Astrocyte (in vitro differentiated cells and primary cell): ENCODE measurements around the gene SMIM7. TPM values are rescaled to one million over a fixed set of nuclear protein-coding genes. Genes with fewer than 3 reads are reported as not detected.

Experiments
- DNase-seq: peaks from one replicate; pipeline ENCODE4 v3.0.0-alpha.2; 2010; ENCODE audit warnings: low read depth
- FAIRE-seq: peaks from 2 replicates; lab custom pipeline; 2011; peaks lifted over from hg19 to GRCh38; lab: Jason Lieb, UNC
- H2AFZ ChIP-seq: 2 replicates; pipeline ENCODE4 v1.6.0; 2012; ENCODE audit warnings: low read depth, low read length, inconsistent platforms
- H3K27ac ChIP-seq: 2 replicates; pipeline ENCODE4 v1.5.1; 2011; ENCODE audit warnings: low read depth, low read length, inconsistent platforms
- H3K27me3 ChIP-seq: 2 replicates; pipeline ENCODE4 v1.6.0; 2011; ENCODE audit warnings: low read length, inconsistent platforms; ENCODE audit not compliant: insufficient read depth
- H3K36me3 ChIP-seq: 2 replicates; pipeline ENCODE4 v1.5.1; 2011; ENCODE audit warnings: low read length, inconsistent platforms; ENCODE audit not compliant: insufficient read depth
- H3K4me1 ChIP-seq: 2 replicates; pipeline ENCODE4 v1.5.1; 2011; ENCODE audit warnings: low read length, inconsistent platforms; ENCODE audit not compliant: insufficient read depth
- H3K4me2 ChIP-seq: 2 replicates; pipeline ENCODE4 v1.6.0; 2012; ENCODE audit warnings: low read length, inconsistent platforms
- H3K4me3 ChIP-seq: 2 replicates; pipeline ENCODE4 v1.5.1; 2011; ENCODE audit warnings: low read depth, mild to moderate bottlenecking, low read length, inconsistent platforms; ENCODE audit not compliant: insufficient read depth
- H3K79me2 ChIP-seq: 2 replicates; pipeline ENCODE4 v1.6.0; 2012; ENCODE audit warnings: mild to moderate bottlenecking, low read length, inconsistent platforms; ENCODE audit not compliant: insufficient read depth
- H3K9ac ChIP-seq: 2 replicates; pipeline ENCODE4 v1.6.0; 2012; ENCODE audit warnings: mild to moderate bottlenecking, low read length, inconsistent platforms
- H3K9me3 ChIP-seq: 2 replicates; pipeline ENCODE4 v1.5.1; 2012; ENCODE audit warnings: low read depth, mild to moderate bottlenecking, low read length, inconsistent platforms; ENCODE audit not compliant: insufficient read depth
- H4K20me1 ChIP-seq: 2 replicates; pipeline ENCODE4 v1.6.0; 2012; ENCODE audit warnings: low read length, inconsistent platforms; ENCODE audit not compliant: insufficient read depth
- H3K27ac Mint-ChIP-seq: one replicate; pipeline ENCODE4 v1.8.0; 2021; ENCODE audit warnings: mild to moderate bottlenecking, mixed read lengths; ENCODE audit not compliant: unreplicated experiment
- H3K27me3 Mint-ChIP-seq: one replicate; pipeline ENCODE4 v1.8.0; 2021; ENCODE audit warnings: low read depth, mixed read lengths; ENCODE audit not compliant: unreplicated experiment
- H3K36me3 Mint-ChIP-seq: one replicate; pipeline ENCODE4 v1.8.0; 2021; ENCODE audit warnings: low read depth, mixed read lengths; ENCODE audit not compliant: unreplicated experiment
- H3K4me1 Mint-ChIP-seq: one replicate; pipeline ENCODE4 v1.8.0; 2021; ENCODE audit warnings: low read depth, mixed read lengths; ENCODE audit not compliant: unreplicated experiment
- H3K4me3 Mint-ChIP-seq: one replicate; pipeline ENCODE4 v1.8.0; 2021; ENCODE audit warnings: mild to moderate bottlenecking, moderate library complexity, mixed read lengths; ENCODE audit not compliant: unreplicated experiment
- H3K9me3 Mint-ChIP-seq: one replicate; pipeline ENCODE4 v1.8.0; 2021; ENCODE audit warnings: mild to moderate bottlenecking, mixed read lengths; ENCODE audit not compliant: unreplicated experiment
- EZH2 ChIP-seq: IDR thresholded peaks from 2 replicates; pipeline ENCODE4 v1.6.1; 2012; ENCODE audit warnings: mild to moderate bottlenecking, low read length, inconsistent platforms; ENCODE audit not compliant: insufficient read depth
- total RNA-seq: library from RNA; stranded (reverse); gene quantifications from 2 replicates; pipeline ENCODE4 v1.2.1, GENCODE V29; 2021
- TF ChIP-seq, protein P1 (sequence below): IDR thresholded peaks from 2 replicates; pipeline ENCODE4 v1.5.1; 2011; ENCODE audit warnings: low read depth, mild to moderate bottlenecking, inconsistent platforms, low read length, moderate library complexity; ENCODE audit not compliant: insufficient read depth

The SMIM7 gene
- total RNA-seq, 1 donor from 2014 or later: 45.3 TPM

- peak overlapping the region; percentile 97 for H3K4me2 ChIP-seq
- peaks cover 3% of the 10 kb centered on the region for H3K9me3 Mint-ChIP-seq
- FAIRE-seq: no peak
- H3K79me2 ChIP-seq: peaks cover 54% of the 10 kb centered on the region
- peaks cover 11% of the 10 kb centered on the region for H3K36me3 Mint-ChIP-seq
- H3K27ac ChIP-seq: peak overlapping the region; percentile 82
- peaks cover 3% of the 10 kb centered on the region for H3K9me3 ChIP-seq
- peaks cover 9% of the 10 kb centered on the region for H3K36me3 ChIP-seq
- peaks cover 10% of the 10 kb centered on the region for H3K4me1 ChIP-seq
- H3K27me3 Mint-ChIP-seq: no peaks in the 10 kb centered on the region
- H3K9ac ChIP-seq: peak overlapping the region; percentile 99
- H3K4me3 Mint-ChIP-seq: peak overlapping the region; percentile 95
- H4K20me1 ChIP-seq: peaks cover 53% of the 10 kb centered on the region
- TF ChIP-seq EZH2: no peak
- H3K27me3 ChIP-seq: no peaks in the 10 kb centered on the region
- peak overlapping the region; percentile 82 for H3K4me3 ChIP-seq
- H2AFZ ChIP-seq: no peak overlapping the region
- H3K27ac Mint-ChIP-seq: peak overlapping the region; percentile 91
- DNase-seq: no peak
- peaks cover 12% of the 10 kb centered on the region for H3K4me1 Mint-ChIP-seq
Measured at GRCh38 chr19:16627193-16627927, 32.6 kb downstream of the SMIM7 start.

DNA sequence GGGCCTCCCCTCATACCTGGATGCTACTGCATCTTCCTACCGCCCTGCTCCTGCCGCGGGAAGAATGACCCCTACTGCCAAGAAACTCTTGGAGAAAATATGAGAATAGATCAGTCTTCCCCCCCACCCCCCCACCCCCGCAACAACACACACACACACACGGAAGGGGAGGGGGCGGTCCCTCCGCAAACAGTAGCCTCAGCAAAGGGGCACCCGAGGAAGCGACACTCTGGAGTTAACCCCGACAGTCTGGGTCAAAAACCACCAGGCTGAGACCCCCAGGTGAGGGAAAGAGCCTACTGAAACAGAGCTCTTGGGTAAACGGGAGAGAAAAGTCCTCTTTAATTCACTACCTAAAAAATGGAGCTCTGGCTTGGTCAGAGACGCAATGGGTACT, 33.1 kb downstream of the SMIM7 start:
- Histone ChIP-seq H2AFZ (no peak overlapping the region), H3K27ac (peak overlapping the region; percentile 82), H4K20me1 (peaks cover 59% of the 10 kb centered on the region), H3K9ac (peak overlapping the region; percentile 99), H3K4me1 (peaks cover 10% of the 10 kb centered on the region), H3K4me3 (peak overlapping the region; percentile 82), H3K9me3 (peaks cover 3% of the 10 kb centered on the region), H3K4me2 (peak overlapping the region; percentile 97), H3K79me2 (peaks cover 60% of the 10 kb centered on the region), H3K27me3 (no peaks in the 10 kb centered on the region), H3K36me3 (peaks cover 9% of the 10 kb centered on the region)
- Mint-ChIP-seq H3K27me3 (no peaks in the 10 kb centered on the region), H3K36me3 (peaks cover 8% of the 10 kb centered on the region), H3K4me1 (peaks cover 13% of the 10 kb centered on the region), H3K27ac (peak overlapping the region; percentile 91), H3K9me3 (no peaks in the 10 kb centered on the region), H3K4me3 (peak overlapping the region; percentile 95)
- TF ChIP-seq, protein P1, sequence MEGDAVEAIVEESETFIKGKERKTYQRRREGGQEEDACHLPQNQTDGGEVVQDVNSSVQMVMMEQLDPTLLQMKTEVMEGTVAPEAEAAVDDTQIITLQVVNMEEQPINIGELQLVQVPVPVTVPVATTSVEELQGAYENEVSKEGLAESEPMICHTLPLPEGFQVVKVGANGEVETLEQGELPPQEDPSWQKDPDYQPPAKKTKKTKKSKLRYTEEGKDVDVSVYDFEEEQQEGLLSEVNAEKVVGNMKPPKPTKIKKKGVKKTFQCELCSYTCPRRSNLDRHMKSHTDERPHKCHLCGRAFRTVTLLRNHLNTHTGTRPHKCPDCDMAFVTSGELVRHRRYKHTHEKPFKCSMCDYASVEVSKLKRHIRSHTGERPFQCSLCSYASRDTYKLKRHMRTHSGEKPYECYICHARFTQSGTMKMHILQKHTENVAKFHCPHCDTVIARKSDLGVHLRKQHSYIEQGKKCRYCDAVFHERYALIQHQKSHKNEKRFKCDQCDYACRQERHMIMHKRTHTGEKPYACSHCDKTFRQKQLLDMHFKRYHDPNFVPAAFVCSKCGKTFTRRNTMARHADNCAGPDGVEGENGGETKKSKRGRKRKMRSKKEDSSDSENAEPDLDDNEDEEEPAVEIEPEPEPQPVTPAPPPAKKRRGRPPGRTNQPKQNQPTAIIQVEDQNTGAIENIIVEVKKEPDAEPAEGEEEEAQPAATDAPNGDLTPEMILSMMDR: no peak
- TF ChIP-seq EZH2: no peak
- DNase-seq: no peak
- no peak for FAIRE-seq

- peaks cover 73% of the 10 kb centered on the region for H4K20me1 ChIP-seq
- no peak overlapping the region for H2AFZ ChIP-seq
- no peak for TF ChIP-seq EZH2
- TF ChIP-seq, protein P1: no peak
- H3K79me2 ChIP-seq: peaks cover 74% of the 10 kb centered on the region
- peaks cover 5% of the 10 kb centered on the region for H3K36me3 Mint-ChIP-seq
- H3K4me3 ChIP-seq: no peak overlapping the region
- no peaks in the 10 kb centered on the region for H3K9me3 Mint-ChIP-seq
- no peak for FAIRE-seq
- no peak overlapping the region for H3K4me3 Mint-ChIP-seq
- no peak overlapping the region for H3K27ac Mint-ChIP-seq
- peak overlapping the region; percentile 99 for H3K9ac ChIP-seq
- no peaks in the 10 kb centered on the region for H3K27me3 Mint-ChIP-seq
- no peak overlapping the region for H3K27ac ChIP-seq
- H3K36me3 ChIP-seq: peaks cover 5% of the 10 kb centered on the region
- H3K4me1 ChIP-seq: peaks cover 10% of the 10 kb centered on the region
- DNase-seq: no peak
- H3K4me2 ChIP-seq: no peak overlapping the region
- no peaks in the 10 kb centered on the region for H3K27me3 ChIP-seq
- H3K9me3 ChIP-seq: no peaks in the 10 kb centered on the region
- H3K4me1 Mint-ChIP-seq: peaks cover 14% of the 10 kb centered on the region
Measured at GRCh38 chr19:16625163-16625958, 34.6 kb downstream of the SMIM7 start.
